Epithelial cell of prostate (primary cell): ENCODE results near the gene KIF19.
"Not testable (repeated sequence)": the region's sequence is repeated elsewhere in the genome, so short reads cannot be mapped to it uniquely, and the experiment has no call there.

Experiments used
- DNase-seq: peaks from one replicate; pipeline ENCODE4 v3.0.0-alpha.2; 2011; ENCODE audit warnings: low read depth, low spot score
- H3K27ac ChIP-seq: fragments of 450-650 bp; 2 replicates; pipeline ENCODE4 v1.5.1; 2017; ENCODE audit warnings: mild to moderate bottlenecking

Gene KIF19, protein sequence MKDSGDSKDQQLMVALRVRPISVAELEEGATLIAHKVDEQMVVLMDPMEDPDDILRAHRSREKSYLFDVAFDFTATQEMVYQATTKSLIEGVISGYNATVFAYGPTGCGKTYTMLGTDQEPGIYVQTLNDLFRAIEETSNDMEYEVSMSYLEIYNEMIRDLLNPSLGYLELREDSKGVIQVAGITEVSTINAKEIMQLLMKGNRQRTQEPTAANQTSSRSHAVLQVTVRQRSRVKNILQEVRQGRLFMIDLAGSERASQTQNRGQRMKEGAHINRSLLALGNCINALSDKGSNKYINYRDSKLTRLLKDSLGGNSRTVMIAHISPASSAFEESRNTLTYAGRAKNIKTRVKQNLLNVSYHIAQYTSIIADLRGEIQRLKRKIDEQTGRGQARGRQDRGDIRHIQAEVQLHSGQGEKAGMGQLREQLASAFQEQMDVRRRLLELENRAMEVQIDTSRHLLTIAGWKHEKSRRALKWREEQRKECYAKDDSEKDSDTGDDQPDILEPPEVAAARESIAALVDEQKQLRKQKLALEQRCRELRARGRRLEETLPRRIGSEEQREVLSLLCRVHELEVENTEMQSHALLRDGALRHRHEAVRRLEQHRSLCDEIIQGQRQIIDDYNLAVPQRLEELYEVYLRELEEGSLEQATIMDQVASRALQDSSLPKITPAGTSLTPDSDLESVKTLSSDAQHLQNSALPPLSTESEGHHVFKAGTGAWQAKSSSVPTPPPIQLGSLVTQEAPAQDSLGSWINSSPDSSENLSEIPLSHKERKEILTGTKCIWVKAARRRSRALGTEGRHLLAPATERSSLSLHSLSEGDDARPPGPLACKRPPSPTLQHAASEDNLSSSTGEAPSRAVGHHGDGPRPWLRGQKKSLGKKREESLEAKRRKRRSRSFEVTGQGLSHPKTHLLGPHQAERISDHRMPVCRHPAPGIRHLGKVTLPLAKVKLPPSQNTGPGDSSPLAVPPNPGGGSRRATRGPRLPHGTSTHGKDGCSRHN

DNA sequence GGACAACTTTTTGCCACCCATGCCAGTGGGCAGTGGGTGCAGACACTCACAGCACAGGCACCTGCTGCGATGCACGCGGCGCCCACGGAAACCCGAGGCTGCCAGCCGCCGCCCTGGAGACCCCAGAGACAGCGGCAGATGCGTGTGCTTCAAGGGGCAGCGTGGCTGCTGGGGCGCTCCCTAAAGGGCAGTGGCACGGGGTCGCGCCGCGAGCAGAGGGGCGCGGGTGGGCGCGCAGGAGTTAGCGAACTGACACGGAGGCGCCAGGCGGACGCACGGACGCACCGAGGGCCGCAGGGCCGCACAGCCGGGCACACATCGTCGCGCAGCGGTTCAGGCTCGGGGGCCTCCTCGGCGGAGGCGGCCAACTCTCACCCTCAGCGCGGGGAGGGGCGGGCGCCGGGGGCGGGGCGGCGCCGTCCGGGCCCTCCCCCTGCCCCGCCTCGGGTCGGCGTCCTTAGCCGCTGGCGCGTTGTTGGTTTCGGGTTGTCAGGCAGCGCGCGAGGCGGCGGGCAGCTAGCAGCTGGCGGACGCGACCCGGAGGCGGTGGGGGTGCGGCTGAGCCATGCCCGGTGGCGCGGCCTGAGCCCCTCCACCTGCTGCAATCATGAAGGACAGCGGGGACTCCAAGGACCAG lies at the start of gene KIF19:
Gene KIF19 (plus strand): TSS at position 484 of the 637 bp plus-strand sequence. CDS start 124 bp downstream, at position 608.
- DNase-seq, result no peak

DNA sequence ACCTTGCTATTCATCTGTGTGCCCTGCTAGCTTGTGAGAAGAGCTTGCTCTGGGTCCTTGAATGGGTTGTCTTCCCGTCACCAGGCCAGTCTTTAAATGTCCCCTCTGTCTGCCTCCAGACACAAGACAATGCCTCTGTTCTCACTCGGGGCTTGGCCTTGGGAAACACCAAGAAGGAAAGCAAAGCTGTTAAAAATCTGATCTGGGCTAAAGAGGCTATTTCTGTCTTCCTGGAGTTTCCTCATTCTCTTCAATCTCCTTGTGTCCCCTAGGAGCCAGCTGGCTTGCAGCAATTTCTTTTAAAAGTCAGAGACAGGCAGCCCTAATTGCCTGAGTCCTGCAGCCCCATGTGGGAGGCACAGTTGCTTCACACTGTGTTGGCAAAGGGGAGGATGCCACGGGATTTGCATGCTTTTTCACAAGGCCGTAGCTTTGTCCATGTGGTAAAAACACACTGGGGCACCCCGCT lies 49.5 kb upstream of the KIF19 start:
- no peak overlapping the region for H3K27ac ChIP-seq
- no peak for DNase-seq

More for the DNA sequence above, at the start of gene KIF19:
- no peak within 1 kb of the TSS for H3K27ac ChIP-seq

DNA sequence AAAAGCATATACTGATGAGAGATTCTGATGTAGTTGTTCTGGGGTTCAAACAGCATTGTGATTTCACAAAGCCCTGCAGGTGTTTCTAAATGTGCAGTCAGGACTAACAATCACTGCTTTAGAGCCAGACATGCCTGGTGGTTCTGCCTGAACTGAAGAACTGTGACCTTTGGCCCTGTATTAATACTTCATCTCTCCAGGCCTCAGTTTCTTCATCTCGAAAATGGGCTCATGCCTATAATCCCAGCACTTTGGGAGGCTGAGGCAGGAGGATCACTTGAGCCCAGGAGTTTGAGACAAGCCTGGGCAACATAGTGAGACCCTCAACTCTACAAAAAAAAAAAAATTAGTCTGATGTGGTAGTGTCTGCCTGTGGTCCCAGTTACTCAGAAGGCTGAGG lies 48.1 kb upstream of the KIF19 start:
- no peak for DNase-seq
- no peak overlapping the region for H3K27ac ChIP-seq

DNA sequence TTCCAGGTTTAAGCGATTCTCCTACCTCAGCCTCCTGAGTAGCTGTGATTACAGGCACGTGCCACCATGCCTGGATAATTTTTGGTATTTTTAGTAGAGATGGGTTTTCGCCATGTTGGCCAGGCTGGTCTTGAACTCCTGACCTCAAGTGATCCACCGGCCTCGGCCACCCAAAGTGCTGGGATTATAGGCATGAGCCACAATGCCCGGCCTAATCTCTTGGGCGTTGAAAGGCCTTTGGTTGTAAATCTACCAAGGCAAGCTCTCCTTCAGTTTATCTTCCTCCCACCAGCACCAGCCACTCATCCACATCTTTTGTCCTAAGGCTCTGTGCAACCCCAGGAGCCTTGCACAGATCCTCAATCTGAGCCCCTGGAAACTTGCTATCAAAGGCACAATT lies 46.4 kb upstream of the KIF19 start:
- H3K27ac ChIP-seq, result not testable (repeated sequence)

DNA sequence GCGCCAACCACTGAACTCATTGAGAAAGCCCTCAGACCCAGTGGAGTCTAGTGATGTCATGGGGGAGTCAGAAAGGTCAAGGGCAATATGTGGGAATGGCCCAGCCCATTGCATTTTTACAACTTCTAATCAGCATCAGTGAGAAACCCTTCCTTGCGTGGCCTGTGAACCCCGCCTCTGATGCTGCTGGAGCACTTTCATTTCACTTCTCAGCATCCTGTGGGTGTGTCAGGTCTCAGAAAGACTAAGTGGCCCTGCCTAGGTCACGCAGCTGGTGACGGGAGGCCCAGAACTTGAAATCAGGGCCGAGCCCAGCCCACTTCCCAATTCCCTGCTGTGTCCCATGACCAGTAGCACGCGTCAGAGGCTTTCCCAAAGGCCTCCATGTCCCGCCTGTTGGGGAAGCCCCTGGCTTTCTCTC lies 45.9 kb upstream of the KIF19 start:
- no peak for DNase-seq
- no peak overlapping the region for H3K27ac ChIP-seq

More for the DNA sequence above, 46.4 kb upstream of the KIF19 start:
- not testable (repeated sequence) for DNase-seq

DNA sequence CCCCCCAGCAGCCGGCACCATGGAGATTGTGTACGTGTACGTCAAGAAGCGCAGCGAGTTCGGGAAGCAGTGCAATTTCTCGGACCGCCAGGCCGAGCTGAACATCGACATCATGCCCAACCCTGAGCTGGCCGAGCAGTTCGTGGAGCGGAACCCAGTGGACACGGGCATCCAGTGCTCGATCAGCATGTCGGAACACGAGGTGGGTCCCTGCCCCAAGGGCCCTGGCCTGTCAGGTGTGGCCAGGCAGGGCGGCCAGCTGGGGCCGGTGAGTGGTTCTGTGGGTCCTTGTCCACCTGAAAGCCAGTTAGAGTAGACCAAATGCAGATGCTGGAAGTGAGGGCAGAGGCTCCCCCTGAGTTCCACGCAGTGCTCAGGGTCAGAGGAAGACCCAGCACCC lies 44.2 kb upstream of the KIF19 start:
- no peak for DNase-seq
- no peak overlapping the region for H3K27ac ChIP-seq

DNA sequence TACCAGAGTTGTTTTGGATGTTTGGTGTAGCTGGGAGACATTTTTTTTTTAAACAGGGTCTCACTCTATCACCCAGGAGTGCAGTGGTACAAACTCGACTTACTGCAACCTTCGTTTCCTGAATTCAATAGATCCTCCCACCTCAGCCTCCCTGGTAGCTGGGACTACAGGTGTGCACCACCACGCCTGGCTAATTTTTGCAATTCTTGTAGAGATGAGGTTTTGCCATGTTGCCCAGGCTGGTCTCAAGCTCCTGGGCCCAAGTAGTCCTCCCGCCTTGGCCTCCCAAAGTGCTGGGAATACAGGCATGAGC lies 43.8 kb upstream of the KIF19 start:
- not testable (repeated sequence) for DNase-seq
- peak overlapping the region; percentile 33 for H3K27ac ChIP-seq

DNA sequence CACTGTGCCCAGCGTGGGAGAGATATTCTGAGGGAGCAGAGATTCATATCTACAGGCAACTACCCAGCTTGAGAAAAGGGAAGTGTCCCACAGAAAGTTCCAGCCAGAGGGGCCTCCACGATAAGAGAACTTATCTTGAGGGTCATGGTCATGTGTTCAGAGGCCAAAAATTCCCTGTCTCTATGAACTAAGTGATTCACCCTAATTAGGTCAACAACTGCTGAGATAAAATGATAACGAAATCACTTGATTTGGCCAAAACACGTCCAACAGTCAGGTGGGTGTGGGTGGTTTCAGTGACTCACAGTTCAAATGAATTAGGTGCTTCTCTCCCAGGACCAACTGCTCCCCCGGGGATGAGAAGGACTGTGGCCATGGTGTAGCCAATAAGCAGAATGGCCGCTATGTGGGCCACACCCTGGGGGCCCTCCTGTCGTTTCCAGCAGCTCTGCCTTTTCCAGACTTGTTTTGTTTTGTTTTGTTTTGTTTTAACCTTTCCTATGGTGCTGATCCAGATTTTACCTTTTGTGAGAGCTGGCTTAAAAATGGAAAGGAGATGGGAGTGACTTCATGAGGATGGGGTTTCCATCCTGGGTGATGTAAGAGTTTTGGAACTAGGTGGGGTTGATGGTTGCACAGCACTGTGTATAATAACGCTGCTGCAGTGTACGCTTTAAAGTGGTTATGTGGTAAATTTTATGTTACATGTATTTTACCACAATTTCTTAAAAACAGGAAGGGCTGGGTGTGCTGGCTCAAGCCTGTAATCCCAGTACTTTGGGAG lies 43.2 kb upstream of the KIF19 start:
- peak; percentile 68 for DNase-seq
- peak overlapping the region; percentile 33 for H3K27ac ChIP-seq

DNA sequence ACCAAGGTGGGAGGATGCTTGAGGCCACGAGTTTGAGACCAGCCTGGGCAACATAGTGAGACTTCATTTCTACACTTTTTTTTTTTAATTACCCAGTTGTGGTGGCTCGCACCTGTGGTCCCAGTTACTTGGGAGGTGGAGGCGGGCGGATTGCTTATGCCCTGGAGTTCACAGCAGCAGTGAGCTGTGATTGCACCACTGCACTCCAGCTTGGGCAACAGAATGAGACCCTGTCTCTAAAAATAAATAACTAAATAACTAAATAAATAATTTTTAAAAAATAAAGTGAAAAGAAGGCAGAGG lies 42.7 kb upstream of the KIF19 start:
- DNase-seq, result no peak
- peak overlapping the region; percentile 33 for H3K27ac ChIP-seq

DNA sequence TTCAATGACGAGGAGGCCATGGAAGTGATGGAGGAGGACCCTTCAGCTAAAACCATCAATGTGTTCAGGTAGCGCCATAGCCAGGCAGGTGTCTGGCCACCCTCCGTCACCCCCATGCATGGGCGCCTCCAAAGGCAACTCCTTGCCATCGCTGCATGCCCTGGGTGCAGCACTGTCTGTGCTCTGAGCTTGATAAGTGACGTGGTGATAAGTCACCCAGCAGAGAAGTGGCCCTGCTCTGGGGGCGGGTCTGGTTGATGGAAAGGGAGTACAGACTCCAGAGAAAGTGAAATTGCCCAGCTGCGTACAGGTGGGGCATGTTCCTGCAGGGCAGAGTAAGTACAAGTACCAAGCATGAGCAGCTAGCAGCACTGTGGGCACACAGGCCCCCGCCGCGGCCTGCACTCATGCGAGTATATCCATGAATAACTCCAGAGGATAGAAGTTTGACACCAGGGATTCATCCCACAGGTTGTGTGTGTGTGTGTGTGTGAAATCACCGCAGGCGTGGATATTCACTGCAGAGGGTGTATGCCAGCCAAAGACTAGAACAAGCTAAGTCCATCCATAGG lies 38.9 kb upstream of the KIF19 start:
- H3K27ac ChIP-seq, result no peak overlapping the region
- DNase-seq, result no peak

DNA sequence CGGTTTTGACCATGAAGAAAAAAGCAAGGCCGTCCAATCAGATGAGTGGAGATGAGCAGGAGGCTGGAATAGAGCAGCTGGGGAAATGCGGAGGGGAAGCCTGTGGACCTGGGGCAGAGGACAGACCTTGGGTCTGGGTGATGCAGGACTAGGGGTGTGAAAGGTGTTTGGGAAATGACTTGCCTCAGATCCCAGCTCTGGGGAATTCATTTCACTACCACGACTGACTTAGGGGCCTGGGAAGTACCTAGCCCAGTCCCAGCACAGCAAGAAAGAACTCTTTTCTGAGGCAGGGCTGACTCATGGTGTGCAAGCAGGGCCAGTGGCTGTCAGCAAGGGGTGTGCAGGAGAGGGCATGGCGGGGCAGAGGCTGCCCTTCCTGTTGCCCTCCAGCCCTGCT lies 37.2 kb upstream of the KIF19 start:
- H3K27ac ChIP-seq, result no peak overlapping the region
- DNase-seq, result no peak

DNA sequence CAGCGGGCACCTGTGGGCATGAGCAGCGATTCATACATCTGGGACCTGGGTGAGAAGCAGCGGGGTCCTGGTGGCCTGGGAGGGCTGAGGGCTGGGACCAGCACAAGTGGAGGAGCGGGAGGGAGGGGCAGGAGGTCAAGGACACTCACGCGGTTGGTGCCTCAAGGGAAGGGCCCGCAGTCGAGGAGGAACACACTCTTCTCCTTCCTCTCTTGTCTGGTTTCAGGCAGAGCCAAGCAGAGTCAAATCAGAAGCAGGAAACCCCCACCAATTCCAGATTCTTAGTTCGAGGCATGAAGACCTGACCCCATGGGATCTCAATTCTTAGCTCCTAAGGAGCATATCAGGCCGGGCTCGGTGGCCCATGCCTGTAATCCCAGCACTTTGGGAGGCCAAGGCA lies 36.3 kb upstream of the KIF19 start:
- H3K27ac ChIP-seq, result no peak overlapping the region
- no peak for DNase-seq

DNA sequence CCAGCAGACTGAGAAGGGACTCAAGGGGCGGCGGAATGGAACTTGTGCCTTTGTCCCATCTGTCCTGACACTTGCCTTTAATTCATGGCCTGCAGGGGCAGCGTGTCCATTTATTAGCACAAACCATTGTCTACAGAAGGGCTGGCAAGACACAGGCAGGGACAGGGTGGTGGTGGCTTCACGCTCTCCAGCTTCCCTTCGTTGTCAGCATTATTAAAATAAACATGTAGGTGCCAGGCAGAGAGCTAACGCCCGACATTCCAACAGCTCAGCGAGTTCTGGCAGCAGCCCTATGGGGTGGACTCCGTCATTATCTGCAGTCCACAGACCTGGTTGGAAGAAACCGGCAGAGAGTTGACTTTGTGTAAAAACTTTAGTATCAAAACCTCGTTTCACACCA lies 35.7 kb upstream of the KIF19 start:
- no peak overlapping the region for H3K27ac ChIP-seq
- DNase-seq, result no peak

DNA sequence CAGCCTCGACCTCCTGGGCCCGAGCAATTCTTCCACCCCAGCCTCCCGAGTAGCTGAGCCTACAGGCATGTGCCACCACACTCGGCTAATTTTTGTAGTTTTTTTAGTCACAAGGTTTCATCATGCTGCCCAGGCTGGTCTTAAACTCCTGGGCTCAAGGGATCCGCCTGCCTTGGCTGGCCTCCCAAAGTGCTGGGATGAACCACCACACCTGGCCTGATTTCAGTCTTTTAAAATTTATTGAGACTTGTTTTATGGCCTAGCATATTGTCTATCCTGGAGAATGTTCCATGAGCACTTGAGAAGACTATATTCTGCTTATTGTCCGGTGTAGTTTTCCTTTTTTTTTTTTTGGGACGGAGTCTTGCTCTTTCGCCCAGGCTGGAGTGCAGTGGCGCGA lies 33.5 kb upstream of the KIF19 start:
- H3K27ac ChIP-seq, result no peak overlapping the region

DNA sequence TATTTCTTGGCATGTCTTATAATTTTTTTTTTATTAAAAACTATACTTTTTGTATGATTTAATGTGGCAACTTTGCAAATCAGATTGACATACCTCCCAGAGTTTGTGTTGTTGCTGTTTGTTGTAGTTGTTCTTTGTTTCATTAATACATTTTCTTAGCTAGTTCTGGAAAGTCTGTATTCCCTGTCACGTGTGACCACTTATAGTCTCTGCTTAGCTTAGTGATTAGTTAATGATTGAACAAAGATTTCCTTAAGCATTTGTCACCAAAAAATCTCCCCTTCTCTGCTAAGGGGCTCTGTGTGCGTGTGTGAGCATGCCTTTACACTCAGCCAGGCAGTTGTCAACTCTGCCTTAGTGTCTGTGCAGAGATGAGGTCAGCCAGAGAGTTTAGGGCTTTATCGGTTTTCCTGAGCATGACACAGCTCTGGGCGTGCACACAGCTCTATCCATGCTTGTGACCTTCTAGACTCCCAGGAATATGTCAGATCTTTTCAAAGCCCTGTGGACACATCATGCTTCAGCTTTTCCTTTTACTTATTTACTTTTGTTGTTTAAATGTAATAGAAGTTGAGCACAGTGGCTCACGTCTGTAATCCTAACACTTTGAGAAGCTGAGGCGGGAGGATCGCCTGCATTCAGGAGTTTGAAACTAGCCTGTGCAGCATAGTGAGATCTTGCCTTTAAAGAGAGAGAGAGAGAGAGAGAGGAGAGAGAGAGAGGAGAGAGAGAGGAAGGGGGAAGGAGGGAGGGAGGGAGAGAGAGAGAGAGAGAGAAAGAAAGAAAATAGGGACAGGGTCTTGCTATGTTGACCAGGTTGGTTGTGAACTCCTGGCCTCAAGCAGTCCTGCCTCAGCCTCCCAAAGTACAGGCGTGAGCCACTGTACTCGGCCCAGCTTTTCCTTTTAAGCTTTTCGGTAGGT lies 30.1 kb upstream of the KIF19 start:
- H3K27ac ChIP-seq, result peak overlapping the region; percentile 30

More for the DNA sequence above, 33.5 kb upstream of the KIF19 start:
- DNase-seq, result no peak

DNA sequence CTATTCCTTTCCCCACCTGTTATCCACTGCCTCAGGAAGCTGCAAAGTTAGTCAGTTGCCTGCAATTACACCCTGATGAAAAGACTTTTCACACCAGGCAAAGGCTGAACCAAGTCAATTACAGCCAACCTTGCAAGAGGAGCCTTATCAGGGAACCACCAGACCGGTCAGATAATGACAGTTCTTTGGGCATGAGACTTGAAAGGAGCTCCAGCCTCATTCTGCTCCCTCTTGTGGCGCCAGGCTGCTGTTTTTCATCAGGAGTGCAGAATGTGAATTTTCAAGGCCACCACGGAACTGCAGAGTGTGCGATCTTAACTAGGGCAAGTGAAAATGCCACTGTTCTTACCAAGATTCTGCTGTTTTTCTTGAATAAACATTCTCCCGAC lies 29.5 kb upstream of the KIF19 start:
- DNase-seq, result no peak
- H3K27ac ChIP-seq, result peak overlapping the region; percentile 30

More for the DNA sequence above, 30.1 kb upstream of the KIF19 start:
- DNase-seq, result peak; percentile 45

DNA sequence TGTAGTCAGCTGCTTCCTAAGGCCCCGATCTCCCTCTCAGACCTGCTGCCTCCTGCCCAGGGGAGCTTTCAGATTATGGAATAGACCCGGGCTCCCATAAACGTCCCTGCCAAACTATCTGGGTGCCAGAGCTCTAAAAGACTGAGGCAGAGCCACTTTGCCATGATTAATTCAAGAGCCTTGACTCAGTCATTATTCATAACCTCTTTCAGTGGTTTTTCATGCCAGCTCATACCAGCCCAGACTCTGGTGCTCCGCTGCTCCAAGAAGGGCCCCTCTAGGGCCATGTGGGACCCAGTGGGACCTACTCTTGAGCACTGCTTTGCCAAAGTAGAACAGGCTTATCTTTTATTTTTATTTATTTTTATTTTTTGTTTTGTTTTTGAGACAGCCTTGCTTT lies 28.1 kb upstream of the KIF19 start:
- peak overlapping the region; percentile 63 for H3K27ac ChIP-seq
- DNase-seq, result no peak

DNA sequence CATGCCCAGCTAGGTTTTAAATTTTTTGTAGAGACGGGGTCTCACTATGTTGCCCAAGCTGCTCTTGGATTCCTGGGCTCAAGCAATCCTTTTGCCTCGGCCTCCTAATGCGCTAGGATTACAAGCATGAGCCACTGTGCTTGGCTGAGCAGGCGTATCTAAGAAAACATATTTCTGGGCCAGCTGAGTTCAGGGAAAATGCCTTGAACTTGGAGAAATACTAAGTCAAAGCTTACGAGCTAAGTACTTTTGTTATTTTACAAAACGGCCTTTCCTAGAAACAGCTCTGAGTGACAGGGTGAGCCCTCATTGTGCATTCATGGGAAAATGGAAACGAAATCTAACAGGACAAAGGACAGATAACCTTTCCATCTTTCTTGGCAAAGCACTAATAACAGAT lies 27.2 kb upstream of the KIF19 start:
- no peak for DNase-seq
- no peak overlapping the region for H3K27ac ChIP-seq
